ENCODE measurements around the gene CRAT. TPM values are rescaled to one million over a fixed set of nuclear protein-coding genes. Genes with fewer than 3 reads are reported as not detected.

Gene CRAT
- total and polyA plus RNA-seq, 4 donors = 10.4 to 26.0 (median 16.5) TPM

- H3K4me3 ChIP-seq = no peak overlapping the region
- TF ChIP-seq, protein P1, sequence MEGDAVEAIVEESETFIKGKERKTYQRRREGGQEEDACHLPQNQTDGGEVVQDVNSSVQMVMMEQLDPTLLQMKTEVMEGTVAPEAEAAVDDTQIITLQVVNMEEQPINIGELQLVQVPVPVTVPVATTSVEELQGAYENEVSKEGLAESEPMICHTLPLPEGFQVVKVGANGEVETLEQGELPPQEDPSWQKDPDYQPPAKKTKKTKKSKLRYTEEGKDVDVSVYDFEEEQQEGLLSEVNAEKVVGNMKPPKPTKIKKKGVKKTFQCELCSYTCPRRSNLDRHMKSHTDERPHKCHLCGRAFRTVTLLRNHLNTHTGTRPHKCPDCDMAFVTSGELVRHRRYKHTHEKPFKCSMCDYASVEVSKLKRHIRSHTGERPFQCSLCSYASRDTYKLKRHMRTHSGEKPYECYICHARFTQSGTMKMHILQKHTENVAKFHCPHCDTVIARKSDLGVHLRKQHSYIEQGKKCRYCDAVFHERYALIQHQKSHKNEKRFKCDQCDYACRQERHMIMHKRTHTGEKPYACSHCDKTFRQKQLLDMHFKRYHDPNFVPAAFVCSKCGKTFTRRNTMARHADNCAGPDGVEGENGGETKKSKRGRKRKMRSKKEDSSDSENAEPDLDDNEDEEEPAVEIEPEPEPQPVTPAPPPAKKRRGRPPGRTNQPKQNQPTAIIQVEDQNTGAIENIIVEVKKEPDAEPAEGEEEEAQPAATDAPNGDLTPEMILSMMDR (IDR thresholded peaks at IDR 0.05; ENCODE audit: control extremely low read depth, extremely low read depth) = no peak
- no peak for ATAC-seq (ENCODE audit: insufficient read depth, low FRiP score)
Observed at GRCh38 chr9:129108083-129108804, 2.3 kb downstream of the CRAT start.

DNA sequence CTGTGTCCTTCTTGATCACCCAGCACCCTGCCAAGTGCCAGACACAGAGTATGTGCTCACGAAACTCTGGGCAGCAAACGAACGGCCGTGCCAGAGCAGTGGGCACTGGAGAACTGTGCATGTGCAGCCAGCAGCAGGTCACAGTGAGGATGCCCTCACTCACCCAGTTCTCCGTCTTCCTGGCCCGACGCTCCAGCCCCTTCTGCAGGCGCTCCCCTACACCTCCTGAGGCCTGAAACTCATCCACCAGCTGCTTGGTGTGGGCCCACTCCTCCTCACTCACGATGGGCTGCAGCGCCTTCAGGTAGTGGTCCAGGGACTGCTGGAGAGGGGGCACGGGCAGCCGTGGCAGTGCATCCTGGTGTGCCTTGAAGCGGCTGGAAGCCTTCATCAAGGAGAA is 2.9 kb downstream of the CRAT start:
- H3K4me3 ChIP-seq = no peak overlapping the region
- TF ChIP-seq, protein P1 (IDR thresholded peaks at IDR 0.05; ENCODE audit: control extremely low read depth, extremely low read depth) = no peak
- no peak overlapping the region for H3K9ac ChIP-seq (ENCODE audit: insufficient read depth in 1 of 2, low read length in 2 of 2)
- peaks cover 0 to 7% (median 5%) of the 10 kb centered on the region in 5 donors for H3K4me1 ChIP-seq (ENCODE audit: control insufficient read depth in 5 of 5, insufficient read depth in 5 of 5, low read length in 5 of 5)
- no peaks in the 10 kb centered on the region for H3K9me3 ChIP-seq (ENCODE audit: control insufficient read depth in 4 of 4, insufficient read depth in 3 of 4, low read length in 3 of 4)
- peaks cover 0 to 11% (median 1%) of the 10 kb centered on the region in 4 donors for H3K36me3 ChIP-seq (ENCODE audit: control insufficient read depth in 4 of 4, insufficient read depth in 4 of 4, low read length in 4 of 4)
- H3K27me3 ChIP-seq (ENCODE audit: control insufficient read depth in 3 of 3, insufficient read depth in 3 of 3, low read length in 2 of 3) = no peaks in the 10 kb centered on the region
- ATAC-seq (ENCODE audit: insufficient read depth, low FRiP score) = no peak
- no peak overlapping the region for H3K27ac ChIP-seq (ENCODE audit: low read depth in 1 of 2, low read length in 1 of 2)
- WGBS, 2 donors = 93 to 98% methylated on average over 13 of the region's 13 CpGs
- DNase-seq = no peak

More at GRCh38 chr9:129108083-129108804, 2.3 kb downstream of the CRAT start:
- Histone ChIP-seq H3K4me1 (ENCODE audit: control insufficient read depth in 5 of 5, insufficient read depth in 5 of 5, low read length in 5 of 5) (peaks cover 0 to 7% (median 5%) of the 10 kb centered on the region in 5 donors), H3K9ac (ENCODE audit: insufficient read depth in 1 of 2, low read length in 2 of 2) (no peak overlapping the region), H3K9me3 (ENCODE audit: control insufficient read depth in 4 of 4, insufficient read depth in 3 of 4, low read length in 3 of 4) (no peaks in the 10 kb centered on the region), H3K27ac (ENCODE audit: low read depth in 1 of 2, low read length in 1 of 2) (no peak overlapping the region), H3K27me3 (ENCODE audit: control insufficient read depth in 3 of 3, insufficient read depth in 3 of 3, low read length in 2 of 3) (no peaks in the 10 kb centered on the region), H3K36me3 (ENCODE audit: control insufficient read depth in 4 of 4, insufficient read depth in 4 of 4, low read length in 4 of 4) (peaks cover 0 to 11% (median 1%) of the 10 kb centered on the region in 4 donors)
- 92 to 94% methylated on average over 12 to 13 of the region's 13 CpGs for WGBS, 2 donors
- no peak for DNase-seq

DNA sequence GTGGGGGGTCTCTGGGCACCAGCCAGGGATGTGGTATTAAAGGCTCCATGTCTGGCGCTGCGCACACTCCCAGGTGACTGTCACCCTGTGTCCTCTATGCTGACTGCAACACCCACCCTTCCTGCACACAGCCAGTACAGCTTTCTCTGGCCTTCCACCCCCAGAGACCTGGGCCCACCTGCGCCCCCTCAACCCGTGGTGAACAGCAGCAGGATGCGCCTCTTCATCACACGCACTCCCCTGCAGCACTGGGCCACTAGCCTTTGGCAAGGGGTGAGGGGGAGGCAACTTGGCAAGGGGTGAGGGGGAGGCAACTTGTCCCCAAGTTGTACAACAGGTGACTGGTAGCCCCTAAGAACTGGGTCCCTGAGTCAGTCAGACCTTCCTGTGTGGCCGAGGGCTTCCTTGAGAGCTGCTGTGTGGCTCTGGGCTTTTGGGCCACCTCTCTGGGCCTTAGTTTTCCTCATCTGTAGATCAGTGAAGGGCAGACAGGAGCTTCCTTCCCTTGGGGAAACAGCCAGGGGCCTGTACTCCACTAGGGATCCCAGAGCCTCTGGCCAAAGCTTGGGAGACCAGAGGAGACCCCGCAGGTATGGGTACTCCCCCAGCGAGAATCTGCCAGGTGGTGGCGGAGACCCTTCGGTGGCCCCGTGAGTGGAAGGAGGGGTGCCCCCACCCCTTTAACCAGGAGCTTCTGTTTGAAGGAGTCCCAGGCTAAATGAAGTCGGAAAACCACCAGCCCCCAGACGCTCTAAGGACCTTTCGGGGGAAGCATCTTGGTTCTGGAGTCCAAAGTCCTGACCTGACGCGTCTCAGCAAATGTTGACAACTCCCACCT is 4.5 kb downstream of the CRAT start:
- H3K27me3 ChIP-seq (ENCODE audit: control insufficient read depth in 3 of 3, insufficient read depth in 3 of 3, low read length in 2 of 3) = no peaks in the 10 kb centered on the region
- H3K4me3 ChIP-seq = no peak overlapping the region
- 93 to 94% methylated on average over 17 of the region's 17 CpGs for WGBS, 2 donors
- peaks cover 0 to 11% (median 1%) of the 10 kb centered on the region in 4 donors for H3K36me3 ChIP-seq (ENCODE audit: control insufficient read depth in 4 of 4, insufficient read depth in 4 of 4, low read length in 4 of 4)
- H3K27ac ChIP-seq (ENCODE audit: low read depth in 1 of 2, low read length in 1 of 2) = no peak overlapping the region
- peaks cover 0 to 7% (median 0%) of the 10 kb centered on the region in 5 donors for H3K4me1 ChIP-seq (ENCODE audit: control insufficient read depth in 5 of 5, insufficient read depth in 5 of 5, low read length in 5 of 5)
- DNase-seq (no peak), ATAC-seq (ENCODE audit: insufficient read depth, low FRiP score) (no peak)
- H3K9me3 ChIP-seq (ENCODE audit: control insufficient read depth in 4 of 4, insufficient read depth in 3 of 4, low read length in 3 of 4) = no peaks in the 10 kb centered on the region
- H3K9ac ChIP-seq (ENCODE audit: insufficient read depth in 1 of 2, low read length in 2 of 2) = no peak overlapping the region
- TF ChIP-seq, protein P1 (IDR thresholded peaks at IDR 0.05; ENCODE audit: control extremely low read depth, extremely low read depth) = no peak
